ENCODE measurements around the gene GPR132. TPM values are rescaled to one million over a fixed set of nuclear protein-coding genes. Genes with fewer than 3 reads are reported as not detected.
"Not testable (repeated sequence)": the region's sequence is repeated elsewhere in the genome, so short reads cannot be mapped to it uniquely, and the experiment has no call there.

GPR132 gene
- total RNA-seq, 4 donors from 2014 or later, result 2.7 to 9.0 (median 7.6) TPM

GRCh38 chr14:105085766-105086165 lies 20.5 kb upstream of the GPR132 start:
- no peak for TF ChIP-seq CTCF (IDR thresholded peaks at IDR 0.05)
- no peak for ATAC-seq (ENCODE audit: low FRiP score)
- DNase-seq (ENCODE audit: low spot score), result no peak

- TF ChIP-seq CTCF (IDR thresholded peaks at IDR 0.05), result no peak
- ATAC-seq (ENCODE audit: low FRiP score), result no peak
- DNase-seq (ENCODE audit: low spot score), result no peak
Observed at GRCh38 chr14:105084741-105085571, 19.7 kb upstream of the GPR132 start.

- no peak for ATAC-seq (ENCODE audit: low FRiP score)
- no peak for TF ChIP-seq CTCF (IDR thresholded peaks at IDR 0.05)
- no peak for DNase-seq (ENCODE audit: low spot score)
Observed at GRCh38 chr14:105083926-105084685, 18.9 kb upstream of the GPR132 start.

GRCh38 chr14:105082703-105083102 lies 17.5 kb upstream of the GPR132 start:
- ATAC-seq (ENCODE audit: low FRiP score), result no peak
- no peak for DNase-seq (ENCODE audit: low spot score)
- no peak for TF ChIP-seq CTCF (IDR thresholded peaks at IDR 0.05)

- DNase-seq (ENCODE audit: low spot score); ATAC-seq (ENCODE audit: low FRiP score): not testable (repeated sequence)
Observed at GRCh38 chr14:105081473-105081872, 16.2 kb upstream of the GPR132 start.

GRCh38 chr14:105080161-105080560 lies 14.9 kb upstream of the GPR132 start:
- no peak for TF ChIP-seq CTCF (IDR thresholded peaks at IDR 0.05)
- DNase-seq (ENCODE audit: low spot score) (no peak), ATAC-seq (ENCODE audit: low FRiP score) (no peak)

- ATAC-seq (ENCODE audit: low FRiP score) (no peak), DNase-seq (ENCODE audit: low spot score) (no peak)
- TF ChIP-seq CTCF (IDR thresholded peaks at IDR 0.05), result no peak
Observed at GRCh38 chr14:105078294-105078693, 13.1 kb upstream of the GPR132 start.
